Keratinocyte (primary cell): Measurements from ENCODE around the gene ALOXE3. TPM values are rescaled to one million over a fixed set of nuclear protein-coding genes. Genes with fewer than 3 reads are reported as not detected.

Experiments
- DNase-seq: peaks from one replicate; pipeline ENCODE4 v3.0.0-alpha.2; 2011; ENCODE audit warnings: low read depth, missing footprints, low spot score
- FAIRE-seq: peaks from 2 replicates; lab custom pipeline; 2011; peaks lifted over from hg19 to GRCh38; lab: Jason Lieb, UNC
- H2AFZ ChIP-seq: 2 replicates; pipeline ENCODE4 v1.6.0; 2012; ENCODE audit warnings: low read length, control low read depth, inconsistent platforms; ENCODE audit not compliant: control insufficient read depth
- H3K27ac ChIP-seq: 2 replicates; pipeline ENCODE4 v1.5.1; 2011; ENCODE audit warnings: low read length; ENCODE audit not compliant: control insufficient read depth, insufficient read depth
- H3K27me3 ChIP-seq: 3 replicates; pipeline ENCODE4 v1.6.0; 2011; ENCODE audit warnings: low read length; ENCODE audit not compliant: control insufficient read depth, insufficient read depth; ENCODE audit errors: extremely low read depth
- H3K36me3 ChIP-seq, 2 experiments: 2 replicates in 1 of 2; 3 replicates in 1 of 2; pipeline ENCODE4 v1.5.1; 2011; ENCODE audit warnings: low read length in 2 of 2, mild to moderate bottlenecking in 1 of 2; ENCODE audit not compliant: control insufficient read depth in 2 of 2, insufficient read depth in 2 of 2; ENCODE audit errors: extremely low read depth in 1 of 2
- H3K4me1 ChIP-seq: 3 replicates; pipeline ENCODE4 v1.5.1; 2011; ENCODE audit warnings: low read length; ENCODE audit not compliant: control insufficient read depth, insufficient read depth; ENCODE audit errors: extremely low read depth
- H3K4me2 ChIP-seq: 3 replicates; pipeline ENCODE4 v1.6.0; 2011; ENCODE audit warnings: low read depth, low read length; ENCODE audit not compliant: control insufficient read depth, insufficient read depth; ENCODE audit errors: extremely low read depth
- H3K4me3 ChIP-seq, 3 experiments: fragments of 200-600 bp in 1 of 3; sonication (generic) in 1 of 3; 2 replicates in 2 of 3; 3 replicates in 1 of 3; pipeline ENCODE4 v1.5.1; 2011 to 2016; ENCODE audit warnings: low read length in 3 of 3, mild to moderate bottlenecking in 3 of 3, control low read depth in 2 of 3, inconsistent platforms in 1 of 3, low read depth in 1 of 3, mixed read lengths in 1 of 3, mixed run types in 1 of 3, moderate library complexity in 1 of 3; ENCODE audit not compliant: control insufficient read depth in 2 of 3, insufficient read depth in 2 of 3; ENCODE audit errors: extremely low read depth in 1 of 3
- H3K79me2 ChIP-seq: 2 replicates; pipeline ENCODE4 v1.6.0; 2012; ENCODE audit warnings: low read length; ENCODE audit not compliant: control insufficient read depth, insufficient read depth
- H3K9ac ChIP-seq: 3 replicates; pipeline ENCODE4 v1.6.0; 2011; ENCODE audit warnings: low read length; ENCODE audit not compliant: control insufficient read depth, insufficient read depth; ENCODE audit errors: extremely low read depth
- H3K9me1 ChIP-seq: 3 replicates; pipeline ENCODE4 v1.6.0; 2011; ENCODE audit warnings: low read length; ENCODE audit not compliant: control insufficient read depth, insufficient read depth; ENCODE audit errors: extremely low read depth
- H3K9me3 ChIP-seq: 2 replicates; pipeline ENCODE4 v1.5.1; 2012; ENCODE audit warnings: low read depth, low read length; ENCODE audit not compliant: control insufficient read depth
- H4K20me1 ChIP-seq: 3 replicates; pipeline ENCODE4 v1.6.0; 2011; ENCODE audit warnings: low read length; ENCODE audit not compliant: control insufficient read depth, insufficient read depth; ENCODE audit errors: extremely low read depth
- CTCF ChIP-seq, 3 experiments: IDR thresholded peaks in 1 of 3; conservative IDR thresholded peaks in 1 of 3; optimal IDR thresholded peaks in 1 of 3; 2 replicates in 2 of 3; 3 replicates in 1 of 3; pipeline versions ENCODE3 to v1.5.1; 2011; ENCODE audit warnings: low read length in 3 of 3, mild to moderate bottlenecking in 3 of 3, moderate library complexity in 2 of 3, control low read depth in 1 of 3, inconsistent platforms in 1 of 3; ENCODE audit not compliant: insufficient read depth in 2 of 3; ENCODE audit errors: extremely low read depth in 1 of 3
- EZH2 ChIP-seq: IDR thresholded peaks from one replicate; pipeline ENCODE4 v1.6.1; 2012; ENCODE audit warnings: inconsistent platforms, mild to moderate bottlenecking, low read length, moderate library complexity
- dilution Hi-C: fragments of 300-500 bp; cut with MboI; formaldehyde crosslinking; loops from one replicate; pipeline ENCODE4 v1.7.0; 2020; ENCODE audit warnings: low sequenced_read_pairs; ENCODE audit not compliant: extremely low pct_ligation_motif_present
- polyA plus RNA-seq, 5 experiments: library from polyadenylated mRNA; depleted of rRNA in 3 of 5; stranded (reverse) in 3 of 5; stranded (forward) in 1 of 5; unstranded in 1 of 5; fragments of >200 nt; gene quantifications; 1 replicate in 1 of 5; 2 replicates in 3 of 5; 3 replicates in 1 of 5; pipeline versions ENCODE4 v1.2.1 to v1.2.3, GENCODE V29; 2011 to 2012; ENCODE audit warnings: missing spikeins in 2 of 5, low read depth in 1 of 5, low replicate concordance in 1 of 5

Gene ALOXE3
- polyA plus RNA-seq, 1 donor (not counting 4 experiments of a cell fraction or from before 2014, with no cell fraction given) = 2.7 TPM

- Histone ChIP-seq H3K4me1 (peaks cover 40% of the 10 kb centered on the region), H3K36me3 (peaks cover 15 to 36% of the 10 kb centered on the region in 2 experiments), H4K20me1 (peaks cover 13% of the 10 kb centered on the region), H3K27ac (peak overlapping the region; percentile 98), H2AFZ (no peak overlapping the region), H3K4me3 (peak overlapping the region; percentile 35 to 83 (median 59)), H3K9me3 (no peaks in the 10 kb centered on the region), H3K27me3 (no peaks in the 10 kb centered on the region), H3K9ac (peak overlapping the region; percentile 100), H3K4me2 (peak overlapping the region; percentile 90), H3K79me2 (peaks cover 51% of the 10 kb centered on the region), H3K9me1 (peaks cover 11% of the 10 kb centered on the region)
- dilution Hi-C loops = no loop called here
- peak; percentile 94 for FAIRE-seq
- TF ChIP-seq EZH2 = no peak
- TF ChIP-seq CTCF (optimal IDR thresholded peaks at IDR 0.05 in 1 of 3, IDR thresholded peaks at IDR 0.05 in 1 of 3, conservative IDR thresholded peaks at IDR 0.05 in 1 of 3; ENCODE audit: extremely low read depth in 1 of 3, insufficient read depth in 2 of 3, low read length in 3 of 3) = no peak
- DNase-seq = no peak
Measured at GRCh38 chr17:8153525-8153956, 35.2 kb upstream of the ALOXE3 start.

- H4K20me1 ChIP-seq = peaks cover 13% of the 10 kb centered on the region
- H3K79me2 ChIP-seq = peaks cover 51% of the 10 kb centered on the region
- H3K27ac ChIP-seq = peak overlapping the region; percentile 98
- no peaks in the 10 kb centered on the region for H3K9me3 ChIP-seq
- peak overlapping the region; percentile 90 for H3K4me2 ChIP-seq
- dilution Hi-C loops = no loop called here
- no peak for DNase-seq
- H3K9ac ChIP-seq = peak overlapping the region; percentile 100
- H3K4me1 ChIP-seq = peaks cover 38% of the 10 kb centered on the region
- H3K36me3 ChIP-seq = peaks cover 20 to 38% of the 10 kb centered on the region in 2 experiments
- peak overlapping the region in 2 of 3 experiments; percentile 59 to 83 for H3K4me3 ChIP-seq
- H3K27me3 ChIP-seq = no peaks in the 10 kb centered on the region
- no peak for FAIRE-seq
- no peak overlapping the region for H2AFZ ChIP-seq
- H3K9me1 ChIP-seq = peaks cover 11% of the 10 kb centered on the region
- TF ChIP-seq EZH2 = no peak
- TF ChIP-seq CTCF (optimal IDR thresholded peaks at IDR 0.05 in 1 of 3, IDR thresholded peaks at IDR 0.05 in 1 of 3, conservative IDR thresholded peaks at IDR 0.05 in 1 of 3; ENCODE audit: extremely low read depth in 1 of 3, insufficient read depth in 2 of 3, low read length in 3 of 3) = no peak
Measured at GRCh38 chr17:8153031-8153451, 34.7 kb upstream of the ALOXE3 start.
